Measurements from ENCODE around the gene SAT1. TPM values are rescaled to one million over a fixed set of nuclear protein-coding genes. Genes with fewer than 3 reads are reported as not detected.

SAT1 gene
- total RNA-seq = 1,000 to 10,000 TPM in 1 of 4 donors, 100 to 1,000 TPM in 3; 557 to 1,009 (median 639) TPM

DNA sequence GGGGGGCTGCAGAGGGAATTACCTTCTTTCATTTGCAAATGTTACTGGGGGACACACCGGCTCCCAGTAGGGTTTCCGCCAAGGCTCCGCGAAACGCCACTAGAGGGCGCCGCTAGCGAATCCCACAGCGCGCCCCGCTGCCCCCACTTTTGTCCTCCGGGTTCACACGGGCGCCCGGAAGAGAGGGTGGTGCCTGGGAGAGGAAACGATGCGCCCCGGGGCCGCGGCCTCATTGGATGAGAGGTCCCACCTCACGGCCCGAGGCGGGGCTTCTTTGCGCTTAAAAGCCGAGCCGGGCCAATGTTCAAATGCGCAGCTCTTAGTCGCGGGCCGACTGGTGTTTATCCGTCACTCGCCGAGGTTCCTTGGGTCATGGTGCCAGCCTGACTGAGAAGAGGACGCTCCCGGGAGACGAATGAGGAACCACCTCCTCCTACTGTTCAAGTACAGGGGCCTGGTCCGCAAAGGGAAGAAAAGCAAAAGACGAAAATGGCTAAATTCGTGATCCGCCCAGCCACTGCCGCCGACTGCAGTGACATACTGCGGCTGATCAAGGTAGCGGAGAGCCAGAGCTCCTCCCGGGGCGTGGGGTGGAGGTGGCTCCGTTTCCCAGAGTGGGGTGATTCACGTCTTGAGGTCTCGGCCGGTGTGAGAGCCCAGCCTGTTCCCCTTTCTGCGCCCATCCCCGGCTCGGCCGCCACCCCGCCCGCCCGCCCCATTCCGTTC lies at the start of gene SAT1:
TSS of gene SAT1 (plus strand) at position 311 of the 726 bp plus-strand sequence. CDS start at position 490, 179 bp downstream.
- WGBS, 2 donors = 1 to 33% methylated on average over 28 to 45 of the region's 58 CpGs

DNA sequence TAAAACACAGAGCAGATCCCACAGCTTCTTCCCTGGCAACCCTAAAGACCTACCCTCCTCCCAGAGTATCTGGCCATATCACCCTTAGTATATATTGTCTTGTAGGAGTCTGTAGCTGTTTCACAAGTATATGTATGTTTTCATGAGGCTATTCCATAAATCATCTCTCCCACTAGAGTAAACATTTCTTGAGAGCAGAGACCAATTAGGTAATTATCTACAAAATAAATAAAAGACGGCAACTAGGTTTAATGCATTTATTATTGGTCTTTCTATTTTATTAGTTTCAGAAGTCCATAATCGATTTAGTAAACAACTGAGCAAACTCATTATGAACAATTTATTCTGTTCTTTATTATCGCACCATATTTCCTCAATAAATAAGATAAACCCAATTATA lies 46.9 kb upstream of the SAT1 start:
- no peaks in the 10 kb centered on the region for H3K4me1 ChIP-seq
- H3K36me3 ChIP-seq = peaks cover 0 to 12% (median 0%) of the 10 kb centered on the region in 3 donors
- H3K27ac ChIP-seq = no peak overlapping the region
- no peaks in the 10 kb centered on the region for H3K27me3 ChIP-seq
- no peak for TF ChIP-seq EP300 (IDR thresholded peaks at IDR 0.05)
- TF ChIP-seq, protein P1, sequence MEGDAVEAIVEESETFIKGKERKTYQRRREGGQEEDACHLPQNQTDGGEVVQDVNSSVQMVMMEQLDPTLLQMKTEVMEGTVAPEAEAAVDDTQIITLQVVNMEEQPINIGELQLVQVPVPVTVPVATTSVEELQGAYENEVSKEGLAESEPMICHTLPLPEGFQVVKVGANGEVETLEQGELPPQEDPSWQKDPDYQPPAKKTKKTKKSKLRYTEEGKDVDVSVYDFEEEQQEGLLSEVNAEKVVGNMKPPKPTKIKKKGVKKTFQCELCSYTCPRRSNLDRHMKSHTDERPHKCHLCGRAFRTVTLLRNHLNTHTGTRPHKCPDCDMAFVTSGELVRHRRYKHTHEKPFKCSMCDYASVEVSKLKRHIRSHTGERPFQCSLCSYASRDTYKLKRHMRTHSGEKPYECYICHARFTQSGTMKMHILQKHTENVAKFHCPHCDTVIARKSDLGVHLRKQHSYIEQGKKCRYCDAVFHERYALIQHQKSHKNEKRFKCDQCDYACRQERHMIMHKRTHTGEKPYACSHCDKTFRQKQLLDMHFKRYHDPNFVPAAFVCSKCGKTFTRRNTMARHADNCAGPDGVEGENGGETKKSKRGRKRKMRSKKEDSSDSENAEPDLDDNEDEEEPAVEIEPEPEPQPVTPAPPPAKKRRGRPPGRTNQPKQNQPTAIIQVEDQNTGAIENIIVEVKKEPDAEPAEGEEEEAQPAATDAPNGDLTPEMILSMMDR (IDR thresholded peaks at IDR 0.05) = no peak
- no peak for TF ChIP-seq POLR2A (IDR thresholded peaks at IDR 0.05)
- H3K4me3 ChIP-seq = no peak overlapping the region
- no peak for DNase-seq (ENCODE audit: low spot score in 2 of 2)
- 52 to 72% methylated on average over 3 of the region's 3 CpGs for WGBS, 2 donors
- no peaks in the 10 kb centered on the region for H3K9me3 ChIP-seq

More for the DNA sequence above, at the start of gene SAT1:
- Histone ChIP-seq H3K36me3 (peaks cover 0 to 17% (median 0%) of the 10 kb centered on the region in 3 donors), H3K27me3 (no peaks in the 10 kb centered on the region), H3K4me3 (peak within 1 kb of the TSS; percentile 51 to 72 (median 68)), H3K27ac (peak within 1 kb of the TSS; percentile 85 to 96 (median 90)), H3K9me3 (no peaks in the 10 kb centered on the region), H3K4me1 (peaks cover 0 to 9% (median 0%) of the 10 kb centered on the region in 4 donors)
- TF ChIP-seq POLR2A (IDR thresholded peaks at IDR 0.05) = peak; percentile 94 to 95
- peak; percentile 63 to 100 for TF ChIP-seq EP300 (IDR thresholded peaks at IDR 0.05)
- TF ChIP-seq, protein P1 (IDR thresholded peaks at IDR 0.05) = peak; percentile 61 to 87 (median 77)
- peak; percentile 91 to 92 for DNase-seq (ENCODE audit: low spot score in 2 of 2)

DNA sequence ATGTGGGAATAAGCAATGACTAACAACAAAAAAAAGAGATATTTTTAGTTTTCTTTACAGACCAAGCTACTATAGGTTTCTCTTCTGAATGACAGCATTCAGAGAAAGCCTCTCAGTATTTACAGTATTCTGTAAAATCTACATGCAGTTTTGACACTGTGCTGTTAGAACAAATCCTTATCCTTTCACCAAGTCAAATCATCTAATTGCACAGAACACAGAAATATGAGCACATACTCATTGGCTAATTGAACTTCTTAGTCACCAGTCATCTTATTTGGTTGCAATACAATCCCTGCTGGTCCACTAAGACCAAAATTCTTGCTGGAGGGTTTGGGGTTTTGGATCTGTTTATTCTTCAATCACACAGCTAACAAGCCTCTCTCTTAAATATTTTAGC lies 45.6 kb upstream of the SAT1 start:
- Histone ChIP-seq H3K4me3 (no peak overlapping the region), H3K27ac (no peak overlapping the region), H3K36me3 (peaks cover 0 to 5% (median 0%) of the 10 kb centered on the region in 3 donors), H3K27me3 (no peaks in the 10 kb centered on the region), H3K9me3 (no peaks in the 10 kb centered on the region), H3K4me1 (peaks cover 0 to 8% (median 0%) of the 10 kb centered on the region in 4 donors)
- no peak for DNase-seq (ENCODE audit: low spot score in 2 of 2)
- TF ChIP-seq, protein P1 (IDR thresholded peaks at IDR 0.05) = no peak
- TF ChIP-seq EP300 (IDR thresholded peaks at IDR 0.05) (no peak), POLR2A (IDR thresholded peaks at IDR 0.05) (no peak)

DNA sequence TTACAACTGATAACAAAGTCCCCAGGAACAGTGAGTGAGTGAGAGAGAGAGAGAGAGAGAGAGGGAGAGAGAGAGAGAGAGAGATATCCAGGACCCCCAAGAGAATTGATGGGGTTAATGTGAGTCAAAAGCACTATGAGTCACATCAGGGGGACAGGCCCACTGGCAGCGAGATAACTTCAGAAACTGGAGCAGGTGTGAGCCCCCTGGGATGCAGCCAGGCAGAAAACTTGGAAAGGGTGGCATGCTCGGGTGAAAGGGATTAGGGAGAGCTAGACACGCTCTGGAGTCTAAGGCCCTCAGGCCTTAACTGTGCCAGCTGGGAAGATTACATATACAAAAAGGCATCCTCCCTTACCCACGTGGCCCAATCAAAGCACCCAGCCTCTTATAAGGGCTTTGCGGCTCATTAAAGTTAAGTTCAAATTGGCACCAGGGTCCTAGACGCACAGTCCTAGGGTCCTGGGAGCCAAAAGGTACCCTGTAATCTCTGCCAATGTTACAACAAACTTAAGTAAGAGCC lies 40.7 kb upstream of the SAT1 start:
- peaks cover 0 to 8% (median 0%) of the 10 kb centered on the region in 4 donors for H3K4me1 ChIP-seq
- no peaks in the 10 kb centered on the region for H3K36me3 ChIP-seq
- TF ChIP-seq, protein P1 (IDR thresholded peaks at IDR 0.05) = peak in 1 of 5 experiments; percentile 32
- TF ChIP-seq POLR2A (IDR thresholded peaks at IDR 0.05) (no peak), EP300 (IDR thresholded peaks at IDR 0.05) (no peak)
- H3K27ac ChIP-seq = peak overlapping the region; percentile 51 to 95 (median 90)
- peak in 1 of 2 donors; percentile 7 for DNase-seq (ENCODE audit: low spot score in 2 of 2)
- H3K27me3 ChIP-seq = no peaks in the 10 kb centered on the region
- H3K9me3 ChIP-seq = no peaks in the 10 kb centered on the region
- 8 to 26% methylated on average over 6 of the region's 6 CpGs for WGBS, 2 donors
- peak overlapping the region; percentile 38 to 78 (median 63) for H3K4me3 ChIP-seq

All from tibial nerve (tissue), 4 donors.